ENCODE measurements around the gene DHRS9. TPM values are rescaled to one million over a fixed set of nuclear protein-coding genes. Genes with fewer than 3 reads are reported as not detected.

DHRS9 gene
- total and polyA plus RNA-seq, 2 of the 4 experiments (the other 2 are of a cell fraction): not detected

DNA sequence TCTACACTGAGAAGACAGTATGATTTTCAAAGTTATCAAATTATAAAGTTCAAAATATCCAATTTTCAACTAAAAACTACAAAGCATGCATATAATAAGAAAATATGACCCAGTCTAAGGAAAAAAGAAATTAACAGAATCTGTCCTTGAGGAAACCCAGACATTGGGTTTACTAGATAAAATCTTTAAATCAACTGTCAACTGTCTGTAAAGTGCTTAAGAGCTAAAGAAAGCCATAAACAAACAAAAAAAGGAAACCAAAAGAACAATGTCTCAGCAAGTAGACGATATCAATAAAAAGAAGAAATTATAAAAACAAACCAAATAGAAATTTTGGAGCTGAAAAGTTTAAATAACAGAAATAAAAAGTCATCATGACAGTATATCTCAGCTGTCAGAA lies 27.8 kb upstream of the DHRS9 start:
- H3K18ac ChIP-seq (ENCODE audit: low read depth, low read length): no peak overlapping the region
- dilution Hi-C loops (cut with HindIII; ENCODE audit: low sequenced_read_pairs, unreplicated experiment): no loop called here
- H4K5ac ChIP-seq (ENCODE audit: low read depth, low read length): no peak overlapping the region
- H2BK5ac ChIP-seq (ENCODE audit: low read depth, low read length, poor library complexity, severe bottlenecking): no peak overlapping the region
- no TSS peak for BruUV-seq (replicated peaks)
- ATAC-seq (ENCODE audit: low read depth): no peak
- no peak overlapping the region for H2BK15ac ChIP-seq (ENCODE audit: low read depth, low read length)
- H2BK20ac ChIP-seq (ENCODE audit: low read depth, low read length): no peak overlapping the region
- H3K9me1 ChIP-seq (ENCODE audit: insufficient read depth, low read length): no peaks in the 10 kb centered on the region
- no peak for TF ChIP-seq RAD21 (IDR thresholded peaks at IDR 0.05; ENCODE audit: low read length)
- no peak for TF ChIP-seq POLR2A (IDR thresholded peaks at IDR 0.05; ENCODE audit: low read depth, low read length)
- no peak for TF ChIP-seq FOS (IDR thresholded peaks at IDR 0.05; ENCODE audit: low read depth, low read length)
- TF ChIP-seq, protein P1, sequence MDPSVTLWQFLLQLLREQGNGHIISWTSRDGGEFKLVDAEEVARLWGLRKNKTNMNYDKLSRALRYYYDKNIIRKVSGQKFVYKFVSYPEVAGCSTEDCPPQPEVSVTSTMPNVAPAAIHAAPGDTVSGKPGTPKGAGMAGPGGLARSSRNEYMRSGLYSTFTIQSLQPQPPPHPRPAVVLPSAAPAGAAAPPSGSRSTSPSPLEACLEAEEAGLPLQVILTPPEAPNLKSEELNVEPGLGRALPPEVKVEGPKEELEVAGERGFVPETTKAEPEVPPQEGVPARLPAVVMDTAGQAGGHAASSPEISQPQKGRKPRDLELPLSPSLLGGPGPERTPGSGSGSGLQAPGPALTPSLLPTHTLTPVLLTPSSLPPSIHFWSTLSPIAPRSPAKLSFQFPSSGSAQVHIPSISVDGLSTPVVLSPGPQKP (IDR thresholded peaks at IDR 0.05; ENCODE audit: borderline replicate concordance, low read depth, low read length): no peak
- TF ChIP-seq, protein P2, sequence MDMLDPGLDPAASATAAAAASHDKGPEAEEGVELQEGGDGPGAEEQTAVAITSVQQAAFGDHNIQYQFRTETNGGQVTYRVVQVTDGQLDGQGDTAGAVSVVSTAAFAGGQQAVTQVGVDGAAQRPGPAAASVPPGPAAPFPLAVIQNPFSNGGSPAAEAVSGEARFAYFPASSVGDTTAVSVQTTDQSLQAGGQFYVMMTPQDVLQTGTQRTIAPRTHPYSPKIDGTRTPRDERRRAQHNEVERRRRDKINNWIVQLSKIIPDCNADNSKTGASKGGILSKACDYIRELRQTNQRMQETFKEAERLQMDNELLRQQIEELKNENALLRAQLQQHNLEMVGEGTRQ (IDR thresholded peaks at IDR 0.05; ENCODE audit: low read depth, low read length): no peak
- TF ChIP-seq MAFK (IDR thresholded peaks at IDR 0.05; ENCODE audit: low read depth, low read length): no peak
- TF ChIP-seq, protein P3, sequence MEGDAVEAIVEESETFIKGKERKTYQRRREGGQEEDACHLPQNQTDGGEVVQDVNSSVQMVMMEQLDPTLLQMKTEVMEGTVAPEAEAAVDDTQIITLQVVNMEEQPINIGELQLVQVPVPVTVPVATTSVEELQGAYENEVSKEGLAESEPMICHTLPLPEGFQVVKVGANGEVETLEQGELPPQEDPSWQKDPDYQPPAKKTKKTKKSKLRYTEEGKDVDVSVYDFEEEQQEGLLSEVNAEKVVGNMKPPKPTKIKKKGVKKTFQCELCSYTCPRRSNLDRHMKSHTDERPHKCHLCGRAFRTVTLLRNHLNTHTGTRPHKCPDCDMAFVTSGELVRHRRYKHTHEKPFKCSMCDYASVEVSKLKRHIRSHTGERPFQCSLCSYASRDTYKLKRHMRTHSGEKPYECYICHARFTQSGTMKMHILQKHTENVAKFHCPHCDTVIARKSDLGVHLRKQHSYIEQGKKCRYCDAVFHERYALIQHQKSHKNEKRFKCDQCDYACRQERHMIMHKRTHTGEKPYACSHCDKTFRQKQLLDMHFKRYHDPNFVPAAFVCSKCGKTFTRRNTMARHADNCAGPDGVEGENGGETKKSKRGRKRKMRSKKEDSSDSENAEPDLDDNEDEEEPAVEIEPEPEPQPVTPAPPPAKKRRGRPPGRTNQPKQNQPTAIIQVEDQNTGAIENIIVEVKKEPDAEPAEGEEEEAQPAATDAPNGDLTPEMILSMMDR (conservative IDR thresholded peaks at IDR 0.05; ENCODE audit: low read depth, low read length): no peak
- no peaks in the 10 kb centered on the region for H3K27me3 ChIP-seq (ENCODE audit: control insufficient read depth, insufficient read depth, low read length)
- DNase-seq: no peak
- H3K79me1 ChIP-seq (ENCODE audit: low read depth in 1 of 2, low read length in 2 of 2): no peaks in the 10 kb centered on the region
- H3K4ac ChIP-seq (ENCODE audit: low read depth, low read length): no peak overlapping the region
- no CpG with 5 or more reads among the region's 1 CpG for WGBS, 2 experiments (ENCODE audit: extremely low coverage in 2 of 2, insufficient read length in 1 of 2)
- H3K27ac ChIP-seq (ENCODE audit: insufficient read depth, low read length): no peak overlapping the region
- H4K20me1 ChIP-seq (ENCODE audit: insufficient read depth, low read length): no peaks in the 10 kb centered on the region
- H3K23ac ChIP-seq (ENCODE audit: low read depth, low read length): no peak overlapping the region
- intact Hi-C loops (cut with micrococcal nuclease): no loop called here
- H2AFZ ChIP-seq (replicated peaks; ENCODE audit: low read length, poor library complexity): no peak overlapping the region
- no peaks in the 10 kb centered on the region for H3K4me1 ChIP-seq (ENCODE audit: control insufficient read depth, insufficient read depth, low read length)
- ChIA-PET POLR2A (ENCODE audit: unreplicated experiment) (no interaction called here), CTCF (no interaction called here)
- H3K9me3 ChIP-seq (ENCODE audit: control insufficient read depth, insufficient read depth, low read length): peaks cover 5% of the 10 kb centered on the region; the same call in 1 of the 2 replicates
- H3K9ac ChIP-seq (ENCODE audit: low read depth, low read length): no peak overlapping the region
- no peak overlapping the region for H3K4me2 ChIP-seq (ENCODE audit: low read depth, low read length)
- no peak overlapping the region for H4K8ac ChIP-seq (ENCODE audit: low read depth in 2 of 2, low read length in 2 of 2)
- H3K36me3 ChIP-seq (ENCODE audit: control insufficient read depth, insufficient read depth, low read length): no peaks in the 10 kb centered on the region
- H2AK5ac ChIP-seq (ENCODE audit: low read depth, low read length): no peak overlapping the region
- no peak overlapping the region for H3K4me3 ChIP-seq (ENCODE audit: insufficient read depth, low read depth, low read length)
- no peak overlapping the region for H3K56ac ChIP-seq (ENCODE audit: extremely low read depth, insufficient read depth, low read length)
- H2BK120ac ChIP-seq (ENCODE audit: low read depth, low read length): no peak overlapping the region
- in situ Hi-C loops (cut with MboI; ENCODE audit: low sequenced_read_pairs): no loop called here
- H3K14ac ChIP-seq (replicated peaks; ENCODE audit: low read depth, low read length): no peak overlapping the region
- H2AK9ac ChIP-seq (replicated peaks; ENCODE audit: low read depth, low read length, poor library complexity): no peak overlapping the region
- H4K91ac ChIP-seq (ENCODE audit: insufficient read depth, low read depth, low read length): no peak overlapping the region
